ENCODE data around the gene DPEP1.

DPEP1 gene

GRCh38 chr16:89687092-89687940 is 73.9 kb downstream of the DPEP1 start:
- FAIRE-seq (no peak), DNase-seq (ENCODE audit: insufficient read length, low spot score) (no peak)

More at GRCh38 chr16:89687092-89687940, 73.9 kb downstream of the DPEP1 start:
- no peak for TF ChIP-seq CTCF (IDR thresholded peaks at IDR 0.05; ENCODE audit: insufficient read depth, missing control alignments)
